Activated T-cell treated with anti-CD3 and anti-CD28 coated beads for 24 hours (primary cell): Measurements from ENCODE around the gene ZDHHC11.
"Not testable (repeated sequence)": the region's sequence is repeated elsewhere in the genome, so short reads cannot be mapped to it uniquely, and the experiment has no call there.

Source experiments
- DNase-seq: peaks from one replicate; pipeline ENCODE4 v3.0.0-alpha.2; 2020; ENCODE audit warnings: low read depth

The ZDHHC11 gene

GRCh38 chr5:775595-775960 lies 75.2 kb downstream of the ZDHHC11 start:
- DNase-seq = not testable (repeated sequence)

GRCh38 chr5:774854-775505 lies 75.8 kb downstream of the ZDHHC11 start:
- not testable (repeated sequence) for DNase-seq

- not testable (repeated sequence) for DNase-seq
These were observed 76.5 kb downstream of the ZDHHC11 start for GRCh38 chr5:774304-774703.

GRCh38 chr5:773517-774264 lies 77.1 kb downstream of the ZDHHC11 start:
- DNase-seq = no peak

- DNase-seq = not testable (repeated sequence)
These were observed 77.9 kb downstream of the ZDHHC11 start for GRCh38 chr5:772931-773330.

- DNase-seq = not testable (repeated sequence)
These were observed 78.3 kb downstream of the ZDHHC11 start for GRCh38 chr5:772547-772890.

GRCh38 chr5:771841-772546 lies 78.8 kb downstream of the ZDHHC11 start:
- DNase-seq = not testable (repeated sequence)

GRCh38 chr5:771087-771781 lies 79.6 kb downstream of the ZDHHC11 start:
- DNase-seq = not testable (repeated sequence)

GRCh38 chr5:770585-770984 lies 80.2 kb downstream of the ZDHHC11 start:
- DNase-seq = not testable (repeated sequence)

GRCh38 chr5:769485-770145 lies 81.2 kb downstream of the ZDHHC11 start:
- not testable (repeated sequence) for DNase-seq

GRCh38 chr5:766666-767431 lies 83.9 kb downstream of the ZDHHC11 start:
- no peak for DNase-seq

GRCh38 chr5:765948-766631 lies 84.7 kb downstream of the ZDHHC11 start:
- DNase-seq = no peak

GRCh38 chr5:763998-764781 lies 86.6 kb downstream of the ZDHHC11 start:
- DNase-seq = no peak

- no peak for DNase-seq
These were observed 87.4 kb downstream of the ZDHHC11 start for GRCh38 chr5:763397-763796.

GRCh38 chr5:762996-763395 lies 87.8 kb downstream of the ZDHHC11 start:
- DNase-seq = not testable (repeated sequence)

- DNase-seq = no peak
These were observed 88.7 kb downstream of the ZDHHC11 start for GRCh38 chr5:761854-762710.

GRCh38 chr5:761059-761771 lies 89.6 kb downstream of the ZDHHC11 start:
- no peak for DNase-seq
